ENCODE results near the gene RNASE12. TPM values are rescaled to one million over a fixed set of nuclear protein-coding genes. Genes with fewer than 3 reads are reported as not detected.

The RNASE12 gene
- total RNA-seq, 1 experiment from 2014 or later, result not detected

DNA sequence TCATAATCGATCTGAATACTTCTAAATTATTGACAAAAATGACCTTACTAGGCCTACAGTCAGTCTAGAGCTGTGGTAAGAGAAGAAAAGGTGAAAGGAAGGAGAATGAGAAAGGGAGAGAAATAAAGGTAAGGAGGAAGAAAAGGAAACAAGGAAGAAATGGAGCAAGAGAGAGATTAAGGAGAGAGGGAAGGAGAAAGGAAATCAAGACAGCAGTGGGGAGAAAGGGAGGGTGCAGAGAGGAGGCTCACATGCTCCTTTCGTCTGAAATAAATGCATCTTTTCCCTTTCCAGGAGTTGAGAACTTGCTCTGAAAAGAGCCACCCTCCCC, 34.0 kb downstream of the RNASE12 start:
- in situ Hi-C loops (cut with HindIII; ENCODE audit: low pct_unique_long_range_greater_than_20kb, low sequenced_read_pairs), result no loop called here

DNA sequence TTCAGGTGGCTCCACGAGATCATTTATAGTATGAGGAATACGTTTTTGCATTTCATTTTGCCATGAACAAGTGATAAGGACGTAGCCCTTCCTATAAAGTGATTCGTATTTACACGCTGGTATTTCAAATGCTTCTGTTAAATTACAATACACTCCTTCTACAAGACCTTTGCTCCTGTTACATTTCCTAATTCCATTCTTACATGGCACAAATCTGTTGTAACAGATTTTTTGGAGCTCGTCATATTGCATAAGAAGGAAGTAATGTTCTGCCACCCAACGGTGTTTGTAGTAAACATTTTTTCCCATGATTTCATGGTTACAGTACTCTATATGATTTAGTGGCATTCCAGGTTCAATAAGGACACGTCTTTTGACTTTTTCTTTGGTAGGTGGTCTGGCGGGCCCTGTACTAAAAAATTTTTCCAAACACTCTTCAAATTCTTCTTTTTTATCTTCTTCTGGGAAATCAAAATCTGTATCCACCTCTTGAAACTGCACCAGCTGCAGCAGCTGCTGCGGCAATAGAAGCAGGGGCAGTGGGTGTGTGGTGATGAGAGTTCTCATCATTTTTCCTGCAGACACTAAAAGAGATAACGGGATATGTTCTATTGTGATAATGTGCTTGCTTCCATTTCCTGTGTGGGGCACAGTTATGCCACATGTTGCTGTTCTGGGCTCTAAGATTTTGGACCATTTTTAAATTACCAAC, 34.5 kb downstream of the RNASE12 start:
- no peak for DNase-seq (ENCODE audit: low read depth)
- in situ Hi-C loops (cut with HindIII; ENCODE audit: low pct_unique_long_range_greater_than_20kb, low sequenced_read_pairs), result no loop called here

More for the DNA sequence above, 34.0 kb downstream of the RNASE12 start:
- no peak for DNase-seq (ENCODE audit: low read depth)

DNA sequence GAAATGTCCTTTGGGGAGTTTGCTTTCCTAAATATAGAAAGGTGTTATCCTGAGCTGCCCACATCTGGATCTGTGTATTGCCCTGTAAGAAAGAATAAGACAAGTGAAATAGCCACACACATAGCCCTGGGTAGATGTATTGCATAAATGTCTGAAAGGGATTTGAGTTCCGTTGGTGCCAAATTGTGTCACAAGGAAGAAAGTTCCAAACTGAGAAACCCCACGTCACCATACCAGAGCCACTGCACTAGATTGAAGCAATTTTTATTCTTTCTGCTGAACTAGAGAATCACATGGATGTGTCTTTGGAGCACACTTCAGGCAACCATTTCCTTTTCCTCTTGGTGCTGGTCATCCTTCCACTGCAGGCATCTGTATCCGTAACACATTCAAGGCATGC, 35.3 kb downstream of the RNASE12 start:
- in situ Hi-C loops (cut with HindIII; ENCODE audit: low pct_unique_long_range_greater_than_20kb, low sequenced_read_pairs), result no loop called here
- no peak for DNase-seq (ENCODE audit: low read depth)

DNA sequence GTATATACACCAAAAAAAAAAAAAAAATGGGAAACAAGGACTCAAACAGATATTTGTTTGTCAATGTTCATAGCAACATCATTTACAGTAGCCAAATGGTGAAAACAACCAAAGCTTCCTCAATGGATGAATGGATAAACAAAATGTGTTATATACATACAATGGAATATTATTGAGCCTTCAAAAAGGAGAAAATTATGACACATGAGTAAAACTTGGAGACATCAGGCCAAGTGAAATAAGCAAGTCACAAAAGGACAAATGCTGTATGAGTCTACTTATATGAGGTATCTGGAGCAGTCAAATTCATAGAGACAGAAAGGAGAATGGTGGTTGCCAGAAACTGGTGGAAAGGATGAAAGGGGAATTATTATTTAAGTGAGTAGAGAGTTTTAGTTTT, 38.2 kb downstream of the RNASE12 start:
- in situ Hi-C loops (cut with HindIII; ENCODE audit: low pct_unique_long_range_greater_than_20kb, low sequenced_read_pairs), result no loop called here
- no peak for DNase-seq (ENCODE audit: low read depth)

DNA sequence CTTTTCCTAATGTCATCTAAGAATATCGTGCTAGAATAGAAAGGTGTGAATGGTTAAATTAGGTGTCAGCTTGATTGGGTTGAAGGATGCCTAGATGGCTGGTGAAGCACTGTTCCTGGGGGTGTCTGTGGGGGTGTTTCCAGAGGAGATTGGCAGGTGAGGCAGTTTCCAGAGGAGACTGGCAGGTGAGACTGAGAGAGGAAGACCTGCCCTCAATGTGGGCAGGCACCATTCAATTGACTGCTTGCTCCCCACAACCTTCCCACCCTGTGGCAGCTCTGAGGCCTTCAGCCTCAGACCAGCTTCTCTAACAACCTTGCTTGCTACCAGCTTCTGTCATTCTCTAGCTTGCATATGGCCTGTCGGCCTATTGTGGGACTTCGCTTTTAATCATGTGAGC, 39.6 kb downstream of the RNASE12 start:
- in situ Hi-C loops (cut with HindIII; ENCODE audit: low pct_unique_long_range_greater_than_20kb, low sequenced_read_pairs), result no loop called here
- no peak for DNase-seq (ENCODE audit: low read depth)

DNA sequence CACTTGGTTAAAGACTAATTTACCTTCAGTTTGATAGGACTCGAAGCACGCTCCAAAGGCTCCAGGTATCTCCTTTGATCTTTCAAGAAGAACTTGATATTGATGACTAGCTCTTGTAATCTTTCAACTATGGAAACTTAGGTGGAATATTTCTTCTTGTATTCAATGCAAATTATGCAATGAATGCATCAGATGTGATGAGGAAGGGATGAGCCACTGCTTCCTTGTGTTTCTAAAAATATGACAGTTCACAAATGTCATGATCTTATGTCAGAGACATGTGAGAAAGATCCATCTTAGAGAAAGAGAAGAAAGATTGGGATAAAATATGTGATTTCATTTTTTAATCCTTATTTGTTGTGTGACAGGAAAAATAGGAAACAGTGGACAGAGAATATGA, 40.2 kb downstream of the RNASE12 start:
- in situ Hi-C loops (cut with HindIII; ENCODE audit: low pct_unique_long_range_greater_than_20kb, low sequenced_read_pairs), result no loop called here
- DNase-seq (ENCODE audit: low read depth), result no peak

DNA sequence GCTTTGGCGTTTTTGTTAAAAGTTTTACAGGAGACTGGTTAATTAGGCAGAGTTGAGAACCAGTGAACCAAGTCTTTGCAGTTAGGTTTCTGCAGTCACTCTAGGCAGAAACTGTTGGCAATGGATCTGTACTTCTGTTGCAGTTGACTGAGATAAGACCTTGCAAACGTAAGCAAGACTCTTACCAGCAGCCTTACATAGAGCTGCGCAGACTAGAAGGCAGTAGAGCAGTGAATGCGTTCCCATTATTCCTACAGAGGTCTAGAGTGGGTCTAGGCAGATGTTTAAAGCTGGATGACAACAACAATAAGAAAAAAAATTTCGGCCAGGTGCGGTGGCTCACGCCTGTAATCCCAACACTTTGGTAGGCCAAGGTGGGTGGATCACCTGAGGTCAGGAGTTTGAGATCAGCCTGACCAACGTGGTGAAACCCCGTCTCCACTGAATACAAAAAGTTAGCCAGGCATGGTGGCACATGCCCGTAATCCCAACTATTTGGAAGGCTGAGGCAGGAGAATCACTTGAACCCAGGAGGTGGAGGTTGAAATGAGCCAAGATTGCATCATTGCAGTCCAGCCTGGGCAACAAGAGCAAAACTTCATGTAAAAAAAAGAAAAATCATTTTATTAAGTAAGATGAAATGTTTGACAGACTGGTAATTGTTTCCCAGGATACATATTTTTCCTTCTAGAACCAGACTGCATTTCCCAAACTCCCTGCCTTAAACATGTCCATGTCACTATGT, 42.6 kb downstream of the RNASE12 start:
- in situ Hi-C loops (cut with HindIII; ENCODE audit: low pct_unique_long_range_greater_than_20kb, low sequenced_read_pairs), result no loop called here
- DNase-seq (ENCODE audit: low read depth), result no peak

DNA sequence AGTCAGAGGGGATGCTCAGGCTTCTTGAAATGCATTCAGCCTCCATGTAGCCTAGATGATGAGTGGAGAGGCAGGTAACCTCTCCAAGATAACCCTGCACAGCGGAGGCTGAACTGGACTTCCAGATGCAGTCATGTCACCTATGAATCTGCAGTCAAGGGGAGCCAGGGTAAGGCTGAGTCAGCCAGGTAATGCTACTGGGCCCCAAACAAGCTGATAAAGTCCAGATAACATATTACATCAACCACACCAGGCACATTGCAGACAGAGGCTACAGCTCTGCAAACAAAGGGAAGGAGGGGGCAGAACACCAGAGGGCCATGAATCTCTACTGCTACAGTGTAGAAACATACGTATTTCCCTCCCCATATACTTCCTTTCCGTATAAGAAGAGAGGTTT, 44.3 kb downstream of the RNASE12 start:
- in situ Hi-C loops (cut with HindIII; ENCODE audit: low pct_unique_long_range_greater_than_20kb, low sequenced_read_pairs), result no loop called here
- no peak for DNase-seq (ENCODE audit: low read depth)

Other genes starting within 250 kb of the RNASE12 start
- 6.0 and 13.7 TPM in 2 replicates for gene PARP2, start 247.7 kb downstream of the RNASE12 start, total RNA-seq (2014; rRNA removed; shearing (Covaris generic); ENCODE audit: low replicate concordance)
- gene TEP1, start 177.9 kb downstream of the RNASE12 start, total RNA-seq (2014; rRNA removed; shearing (Covaris generic); ENCODE audit: low replicate concordance), result 3.7 and 13.5 TPM in 2 replicates
- gene KLHL33, start 155.2 kb downstream of the RNASE12 start, total RNA-seq (2014; rRNA removed; shearing (Covaris generic); ENCODE audit: low replicate concordance), result not detected in 2 replicates
- 53.3 and 53.9 TPM in 2 replicates for gene OSGEP, start 136.6 kb downstream of the RNASE12 start, total RNA-seq (2014; rRNA removed; shearing (Covaris generic); ENCODE audit: low replicate concordance)
- 171 and 222 TPM in 2 replicates for gene APEX1, start 136.2 kb downstream of the RNASE12 start, total RNA-seq (2014; rRNA removed; shearing (Covaris generic); ENCODE audit: low replicate concordance)
- gene PIP4P1, start 129.9 kb downstream of the RNASE12 start, total RNA-seq (2014; rRNA removed; shearing (Covaris generic); ENCODE audit: low replicate concordance), result 36.1 and 46.9 TPM in 2 replicates
- 35.2 and 79.3 TPM in 2 replicates for gene PNP, start 122.0 kb downstream of the RNASE12 start, total RNA-seq (2014; rRNA removed; shearing (Covaris generic); ENCODE audit: low replicate concordance)
- not detected in 2 replicates for gene RNASE10, start 85.8 kb downstream of the RNASE12 start, total RNA-seq (2014; rRNA removed; shearing (Covaris generic); ENCODE audit: low replicate concordance)
- not detected in 2 replicates for gene RNASE9, start 30.3 kb downstream of the RNASE12 start, total RNA-seq (2014; rRNA removed; shearing (Covaris generic); ENCODE audit: low replicate concordance)
- not detected in 2 replicates for gene RNASE11, start 3.4 kb downstream of the RNASE12 start, total RNA-seq (2014; rRNA removed; shearing (Covaris generic); ENCODE audit: low replicate concordance)
- not detected in 2 replicates for gene OR6S1, start 50.3 kb upstream of the RNASE12 start, total RNA-seq (2014; rRNA removed; shearing (Covaris generic); ENCODE audit: low replicate concordance)
- gene RNASE4, start 93.2 kb upstream of the RNASE12 start, total RNA-seq (2014; rRNA removed; shearing (Covaris generic); ENCODE audit: low replicate concordance), result 18.5 and 21.6 TPM in 2 replicates
- 2.0 and 3.4 TPM in 2 replicates for gene ANG, start 97.4 kb upstream of the RNASE12 start, total RNA-seq (2014; rRNA removed; shearing (Covaris generic); ENCODE audit: low replicate concordance)
- not detected in 2 replicates for gene EDDM3A, start 154.5 kb upstream of the RNASE12 start, total RNA-seq (2014; rRNA removed; shearing (Covaris generic); ENCODE audit: low replicate concordance)
- gene EDDM3B, start 177.0 kb upstream of the RNASE12 start, total RNA-seq (2014; rRNA removed; shearing (Covaris generic); ENCODE audit: low replicate concordance), result not detected in 2 replicates
- gene RNASE6, start 189.9 kb upstream of the RNASE12 start, total RNA-seq (2014; rRNA removed; shearing (Covaris generic); ENCODE audit: low replicate concordance), result not detected in 2 replicates
- gene RNASE1, start 211.5 kb upstream of the RNASE12 start, total RNA-seq (2014; rRNA removed; shearing (Covaris generic); ENCODE audit: low replicate concordance), result not detected in 2 replicates